GM19324 (cell line): ENCODE results near the gene HOXD11.

ENCODE experiments used
- ATAC-seq: cut with Tn5 transposase; IDR thresholded peaks from one replicate; pipeline ENCODE4 v1.9.1; 2021; ENCODE audit warnings: mild to moderate bottlenecking, moderate library complexity; ENCODE audit not compliant: unreplicated experiment, low FRiP score

The HOXD11 gene

DNA sequence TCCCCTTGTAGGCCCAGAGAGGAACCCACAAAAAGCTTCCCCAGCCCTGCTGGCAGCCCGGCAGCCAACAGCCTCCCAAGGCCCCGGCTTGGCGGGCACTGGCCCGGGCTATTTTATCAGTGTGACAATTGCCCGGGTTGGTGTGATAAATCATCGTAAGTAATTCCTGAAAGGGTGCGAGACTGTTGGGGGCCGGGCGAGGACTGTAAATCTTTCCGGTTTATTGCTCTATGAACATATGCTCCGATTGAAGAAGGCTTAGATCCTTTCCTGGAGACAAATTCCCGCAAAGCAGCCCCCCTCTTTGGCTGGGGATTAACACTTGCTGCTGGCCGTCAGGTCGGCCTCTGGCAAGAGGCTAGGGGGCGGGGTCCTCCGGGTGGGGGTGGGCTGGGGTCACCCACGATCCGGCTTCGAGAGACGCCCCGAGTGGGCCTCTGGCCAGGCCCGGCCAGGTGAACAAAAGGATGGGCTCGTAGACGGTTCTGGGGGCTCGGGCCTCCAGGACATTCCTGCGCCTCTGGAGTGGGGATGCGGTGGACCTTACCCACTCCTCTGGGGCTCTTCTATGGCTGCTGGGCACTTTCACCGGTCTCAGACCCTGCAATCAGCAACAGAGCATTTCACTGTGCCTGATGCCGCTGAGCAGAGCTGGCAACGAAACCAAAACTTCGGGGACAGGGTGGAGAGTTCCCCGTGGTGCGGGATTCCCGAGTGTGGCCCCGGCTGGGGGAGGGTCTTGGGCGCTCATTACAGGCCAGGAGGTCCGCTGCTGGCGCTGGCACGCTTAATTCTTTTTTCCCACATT is 52.0 kb downstream of the HOXD11 start:
- no peak for ATAC-seq
